GM12873 (cell line): ENCODE data around the gene TFDP1.

ENCODE experiments used
- CTCF ChIP-seq: IDR thresholded peaks from 2 replicates; pipeline ENCODE4 v1.5.1; 2012; ENCODE audit warnings: low read depth, mild to moderate bottlenecking, moderate library complexity, low read length, control low read depth; ENCODE audit not compliant: insufficient read depth; ENCODE audit errors: missing control alignments

TFDP1 gene

GRCh38 chr13:113579686-113580085 is 4.9 kb upstream of the TFDP1 start:
- TF ChIP-seq CTCF, result no peak

- no peak for TF ChIP-seq CTCF
Observed at GRCh38 chr13:113581871-113582270, 2.7 kb upstream of the TFDP1 start.

GRCh38 chr13:113582841-113583631 is 1.5 kb upstream of the TFDP1 start:
- no peak for TF ChIP-seq CTCF

- TF ChIP-seq CTCF, result no peak
Observed at GRCh38 chr13:113584870-113585671, 518 bp downstream of the TFDP1 start.

GRCh38 chr13:113585896-113586295 is 1.3 kb downstream of the TFDP1 start:
- no peak for TF ChIP-seq CTCF

GRCh38 chr13:113586661-113587479 is 2.3 kb downstream of the TFDP1 start:
- TF ChIP-seq CTCF, result no peak
